BJ (cell line): Measurements from ENCODE around the gene GDE1. TPM values are rescaled to one million over a fixed set of nuclear protein-coding genes. Genes with fewer than 3 reads are reported as not detected.
"Not testable (repeated sequence)": the region's sequence is repeated elsewhere in the genome, so short reads cannot be mapped to it uniquely, and the experiment has no call there.

Experiments
- CTCF ChIA-PET: fragments of 350-600 bp; formaldehyde crosslinking; extraction: SDS; loops from one replicate; lab custom pipeline; 2021; ENCODE audit warnings: antibody characterized with exemption, inconsistent platforms; lab: Yijun Ruan, JAX
- POLR2A ChIA-PET: fragments of 300-600 bp; sonication (Branson Sonifier 250); formaldehyde crosslinking; extraction: SDS; loops from one replicate; lab custom pipeline; 2021; ENCODE audit warnings: antibody characterized with exemption; lab: Charles Lee
- DNase-seq: peaks from one replicate; pipeline ENCODE4 v3.0.0-alpha.2; 2011; ENCODE audit warnings: low read depth
- H3K27me3 ChIP-seq: 2 replicates; pipeline ENCODE4 v1.6.0; 2011; ENCODE audit warnings: low read length; ENCODE audit not compliant: control insufficient read depth, insufficient read depth
- H3K36me3 ChIP-seq: 2 replicates; pipeline ENCODE4 v1.5.1; 2011; ENCODE audit warnings: low read length; ENCODE audit not compliant: control insufficient read depth, insufficient read depth
- H3K4me3 ChIP-seq: 2 replicates; pipeline ENCODE4 v1.5.1; 2011; ENCODE audit warnings: low read depth, mild to moderate bottlenecking, control low read depth, low read length
- polyA plus RNA-seq: library from polyadenylated mRNA; depleted of rRNA; stranded (reverse); fragments of >200 nt; gene quantifications from 2 replicates; pipeline ENCODE4 v1.2.3, GENCODE V29; 2011
- TF ChIP-seq, protein P1 (sequence below): IDR thresholded peaks from 2 replicates; pipeline ENCODE4 v1.5.1; 2011; ENCODE audit warnings: low read depth, mild to moderate bottlenecking, control low read depth, inconsistent platforms, low read length, moderate library complexity; ENCODE audit not compliant: insufficient read depth

Gene GDE1
- polyA plus RNA-seq, 1 experiment = 39.7 TPM

DNA sequence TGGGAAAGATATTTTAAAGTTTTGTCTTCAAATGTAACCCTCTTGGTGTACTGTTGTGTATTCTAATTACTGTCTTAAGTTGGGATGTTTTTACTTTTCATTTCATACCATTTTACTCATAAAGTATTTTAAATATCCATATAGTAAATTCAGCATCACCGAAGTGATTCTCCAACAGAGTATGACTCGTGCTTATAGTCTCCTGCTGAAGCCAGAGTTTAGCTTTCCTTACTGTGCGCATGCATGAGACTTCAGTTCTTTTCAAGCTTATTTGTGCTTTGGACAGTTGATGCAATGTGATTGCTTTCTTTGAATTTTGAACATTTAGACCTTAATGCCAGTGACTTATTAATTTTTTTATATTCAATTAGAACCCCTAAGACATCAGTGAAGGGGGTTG, 26.2 kb upstream of the GDE1 start:
- H3K36me3 ChIP-seq = no peaks in the 10 kb centered on the region; the same call in 1 of the 2 replicates
- no peaks in the 10 kb centered on the region for H3K27me3 ChIP-seq
- DNase-seq = no peak
- TF ChIP-seq, protein P1, sequence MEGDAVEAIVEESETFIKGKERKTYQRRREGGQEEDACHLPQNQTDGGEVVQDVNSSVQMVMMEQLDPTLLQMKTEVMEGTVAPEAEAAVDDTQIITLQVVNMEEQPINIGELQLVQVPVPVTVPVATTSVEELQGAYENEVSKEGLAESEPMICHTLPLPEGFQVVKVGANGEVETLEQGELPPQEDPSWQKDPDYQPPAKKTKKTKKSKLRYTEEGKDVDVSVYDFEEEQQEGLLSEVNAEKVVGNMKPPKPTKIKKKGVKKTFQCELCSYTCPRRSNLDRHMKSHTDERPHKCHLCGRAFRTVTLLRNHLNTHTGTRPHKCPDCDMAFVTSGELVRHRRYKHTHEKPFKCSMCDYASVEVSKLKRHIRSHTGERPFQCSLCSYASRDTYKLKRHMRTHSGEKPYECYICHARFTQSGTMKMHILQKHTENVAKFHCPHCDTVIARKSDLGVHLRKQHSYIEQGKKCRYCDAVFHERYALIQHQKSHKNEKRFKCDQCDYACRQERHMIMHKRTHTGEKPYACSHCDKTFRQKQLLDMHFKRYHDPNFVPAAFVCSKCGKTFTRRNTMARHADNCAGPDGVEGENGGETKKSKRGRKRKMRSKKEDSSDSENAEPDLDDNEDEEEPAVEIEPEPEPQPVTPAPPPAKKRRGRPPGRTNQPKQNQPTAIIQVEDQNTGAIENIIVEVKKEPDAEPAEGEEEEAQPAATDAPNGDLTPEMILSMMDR = no peak
- POLR2A ChIA-PET = no interaction called here
- H3K4me3 ChIP-seq = no peak overlapping the region
- CTCF ChIA-PET = interaction anchor here (1.0 kb wide), 1 partner anchor 11 kb away, joined by 3 read pairs; no protein-coding TSS in a partner anchor

DNA sequence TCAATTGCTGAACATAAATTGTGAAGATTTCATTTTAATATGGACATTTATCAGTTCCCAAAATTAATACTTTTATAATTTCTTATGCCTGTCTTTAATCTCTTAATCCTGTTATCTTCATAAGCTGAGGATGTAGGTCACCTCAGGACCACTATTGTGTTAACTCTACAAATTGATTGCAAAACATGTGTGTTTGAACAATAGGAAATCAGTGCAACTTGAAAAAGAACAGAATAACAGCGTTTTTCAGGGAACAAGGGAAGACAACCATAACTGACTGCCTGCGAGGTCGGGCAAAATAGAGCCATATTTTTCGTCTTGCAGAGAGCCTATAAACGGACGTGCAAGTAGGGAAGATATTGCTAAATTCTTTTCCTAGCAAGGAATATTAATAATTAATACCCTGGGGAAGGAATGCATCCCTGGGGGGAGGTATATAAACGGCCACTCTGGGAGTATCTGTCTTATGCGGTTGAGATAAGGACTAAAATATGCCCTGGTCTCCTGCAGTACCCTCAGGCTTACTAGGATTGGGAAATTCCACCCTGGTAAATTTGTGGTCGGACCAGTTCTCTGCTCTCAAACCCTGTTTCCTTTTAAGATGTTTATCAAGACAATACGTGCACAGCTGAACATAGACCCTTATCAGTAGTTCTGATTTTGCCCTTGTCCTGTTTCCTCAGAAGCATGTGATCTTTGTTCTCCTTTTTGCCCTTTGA, 21.5 kb upstream of the GDE1 start:
- H3K36me3 ChIP-seq = not testable (repeated sequence)

DNA sequence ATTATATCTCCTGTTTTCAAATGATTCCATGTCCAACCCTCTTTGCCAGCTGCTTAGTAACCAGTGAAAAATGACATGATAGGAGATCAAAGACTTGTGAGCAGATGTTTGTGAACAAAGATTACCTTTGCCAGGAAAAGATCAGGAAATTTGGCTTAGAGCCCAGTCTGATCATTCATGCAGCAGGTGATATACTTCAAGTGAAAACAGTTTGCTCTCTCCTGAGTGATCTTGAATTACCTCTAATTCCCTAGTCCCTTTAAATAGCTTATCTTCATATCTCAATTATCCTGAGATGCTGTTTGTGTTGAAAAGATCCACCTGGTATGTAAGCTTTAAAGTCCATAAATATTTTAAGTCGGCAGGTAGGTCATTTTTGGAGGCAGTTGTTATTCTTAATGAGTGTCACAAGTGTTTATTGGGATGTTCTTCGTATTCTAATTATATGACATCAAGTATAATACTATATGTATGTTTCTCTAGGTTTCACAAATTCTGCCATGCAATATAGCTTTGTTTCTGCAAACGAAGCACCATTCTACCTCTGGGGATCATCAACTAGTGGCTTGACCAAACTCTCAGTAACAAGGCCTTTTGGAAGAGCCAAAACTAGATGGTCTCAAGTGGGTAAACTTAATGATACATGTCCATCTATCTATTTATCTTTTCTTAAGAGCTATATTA, 20.4 kb upstream of the GDE1 start:
- CTCF ChIA-PET = interaction anchor here (1.2 to 1.3 kb wide), 2 partner anchors 13 to 15 kb away, joined by 4 to 5 read pairs; partner anchors contain the start of gene VPS35L

More for the DNA sequence above, 21.5 kb upstream of the GDE1 start:
- H3K4me3 ChIP-seq, H3K27me3 ChIP-seq, POLR2A ChIA-PET, DNase-seq: not testable (repeated sequence)
- CTCF ChIA-PET = interaction anchor here (1.2 to 1.3 kb wide), 2 partner anchors 12 to 14 kb away, joined by 4 to 5 read pairs; partner anchors contain the start of gene VPS35L

DNA sequence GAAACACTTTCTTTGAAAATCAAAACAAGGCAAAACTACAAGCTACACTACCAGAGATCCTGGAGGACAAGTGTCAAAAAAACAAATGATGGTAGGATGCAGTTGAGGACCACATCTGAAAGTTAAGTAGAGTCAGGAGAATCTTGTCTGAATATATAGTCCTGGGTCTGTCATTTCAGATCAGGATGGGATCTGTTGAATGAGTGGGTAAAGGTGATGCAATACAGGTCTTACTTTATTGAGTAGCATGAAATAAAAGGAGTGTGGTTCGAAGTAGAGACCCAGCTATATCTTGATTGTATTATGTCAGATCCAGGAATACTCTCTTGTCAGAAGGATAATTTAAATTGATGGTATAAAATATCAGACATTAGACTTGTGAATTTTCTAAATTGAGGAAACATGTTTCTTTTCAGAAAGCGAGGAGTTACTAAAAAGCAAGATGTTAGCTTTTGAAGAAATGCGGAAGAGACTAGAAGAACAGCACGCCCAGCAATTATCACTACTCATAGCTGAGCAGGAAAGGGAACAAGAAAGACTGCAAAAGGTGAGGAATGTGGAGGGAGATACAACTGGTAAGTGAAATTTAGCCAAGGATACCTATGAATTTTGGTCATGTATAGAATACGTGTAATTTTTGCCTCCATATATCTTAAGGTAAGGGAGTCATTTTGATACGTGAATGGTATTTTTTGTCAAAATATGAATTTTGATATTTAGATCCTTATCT, 18.5 kb upstream of the GDE1 start:
- no peak overlapping the region for H3K4me3 ChIP-seq
- H3K27me3 ChIP-seq = no peaks in the 10 kb centered on the region
- TF ChIP-seq, protein P1 = no peak
- no peak for DNase-seq
- H3K36me3 ChIP-seq = no peaks in the 10 kb centered on the region; the same call in 1 of the 2 replicates
- ChIA-PET POLR2A (no interaction called here), CTCF (interaction anchor here (1.4 to 3.7 kb wide), 2 partner anchors 15 to 16 kb away, joined by 4 to 14 read pairs; partner anchors contain the start of gene VPS35L)

More for the DNA sequence above, 20.4 kb upstream of the GDE1 start:
- no peak for DNase-seq
- Histone ChIP-seq H3K4me3 (no peak overlapping the region), H3K27me3 (no peaks in the 10 kb centered on the region), H3K36me3 (no peaks in the 10 kb centered on the region; the same call in 1 of the 2 replicates)
- TF ChIP-seq, protein P1 = no peak
- POLR2A ChIA-PET = no interaction called here

DNA sequence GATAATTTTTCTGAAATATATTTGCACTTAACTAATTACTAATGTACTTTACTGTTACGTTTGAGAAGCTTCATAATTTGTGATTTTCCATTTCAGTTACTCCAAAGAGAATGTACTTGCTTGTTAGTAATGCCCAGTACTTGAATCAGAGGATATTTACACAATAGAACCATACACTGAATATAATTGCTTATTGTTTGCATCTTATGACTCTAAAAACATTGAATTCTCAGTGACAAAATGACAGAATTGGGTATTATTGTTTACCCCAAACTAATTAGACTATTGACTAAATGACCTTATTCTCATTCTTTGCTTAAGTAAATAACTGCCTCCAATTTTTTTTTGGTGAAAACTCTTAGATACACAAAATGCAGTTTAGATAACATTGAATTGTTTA, 10.7 kb upstream of the GDE1 start:
- CTCF ChIA-PET = no interaction called here
- TF ChIP-seq, protein P1 = no peak

More for the DNA sequence above, 10.7 kb upstream of the GDE1 start:
- H3K36me3 ChIP-seq = peaks cover 5% of the 10 kb centered on the region
- no peak for DNase-seq
- H3K4me3 ChIP-seq = no peak overlapping the region
- POLR2A ChIA-PET = no interaction called here
- no peaks in the 10 kb centered on the region for H3K27me3 ChIP-seq
